ENCODE measurements around the gene SIAH2.

DNA sequence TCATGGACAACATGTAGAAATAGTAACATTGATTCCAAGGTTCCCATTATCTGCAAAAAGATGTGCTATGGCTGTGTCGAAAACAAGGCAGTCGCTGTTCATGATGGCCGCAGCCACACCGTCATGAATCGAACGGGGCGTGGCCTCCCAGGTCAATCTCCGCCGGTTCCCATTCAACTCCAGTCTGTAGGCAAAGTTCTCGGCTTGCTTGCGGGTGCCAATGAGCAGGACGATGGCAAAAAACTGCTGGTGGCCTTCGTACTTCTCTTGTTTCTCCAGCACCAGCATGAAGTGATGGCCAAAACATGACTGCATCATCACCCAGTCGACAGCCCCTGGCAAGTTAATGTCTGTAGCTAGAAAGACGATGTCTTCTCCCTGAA is 20.8 kb downstream of the SIAH2 start:
- TF ChIP-seq, protein P1, sequence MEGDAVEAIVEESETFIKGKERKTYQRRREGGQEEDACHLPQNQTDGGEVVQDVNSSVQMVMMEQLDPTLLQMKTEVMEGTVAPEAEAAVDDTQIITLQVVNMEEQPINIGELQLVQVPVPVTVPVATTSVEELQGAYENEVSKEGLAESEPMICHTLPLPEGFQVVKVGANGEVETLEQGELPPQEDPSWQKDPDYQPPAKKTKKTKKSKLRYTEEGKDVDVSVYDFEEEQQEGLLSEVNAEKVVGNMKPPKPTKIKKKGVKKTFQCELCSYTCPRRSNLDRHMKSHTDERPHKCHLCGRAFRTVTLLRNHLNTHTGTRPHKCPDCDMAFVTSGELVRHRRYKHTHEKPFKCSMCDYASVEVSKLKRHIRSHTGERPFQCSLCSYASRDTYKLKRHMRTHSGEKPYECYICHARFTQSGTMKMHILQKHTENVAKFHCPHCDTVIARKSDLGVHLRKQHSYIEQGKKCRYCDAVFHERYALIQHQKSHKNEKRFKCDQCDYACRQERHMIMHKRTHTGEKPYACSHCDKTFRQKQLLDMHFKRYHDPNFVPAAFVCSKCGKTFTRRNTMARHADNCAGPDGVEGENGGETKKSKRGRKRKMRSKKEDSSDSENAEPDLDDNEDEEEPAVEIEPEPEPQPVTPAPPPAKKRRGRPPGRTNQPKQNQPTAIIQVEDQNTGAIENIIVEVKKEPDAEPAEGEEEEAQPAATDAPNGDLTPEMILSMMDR (conservative IDR thresholded peaks at IDR 0.05 in 1 of 2, IDR thresholded peaks at IDR 0.05 in 1 of 2; ENCODE audit: extremely low read depth in 1 of 2, insufficient read depth in 1 of 2, low read depth in 1 of 2, low read length in 2 of 2): no peak
- no peak for TF ChIP-seq EZH2 (IDR thresholded peaks at IDR 0.05; ENCODE audit: borderline replicate concordance, low read length)

Data from mammary epithelial cell (primary cell).